HG02623 (cell line): Measurements from ENCODE around the gene LTA4H.

ENCODE experiments used
- ATAC-seq: cut with Tn5 transposase; IDR thresholded peaks from one replicate; pipeline ENCODE4 v1.9.1; 2021; ENCODE audit warnings: moderate library complexity; ENCODE audit not compliant: unreplicated experiment

LTA4H gene

DNA sequence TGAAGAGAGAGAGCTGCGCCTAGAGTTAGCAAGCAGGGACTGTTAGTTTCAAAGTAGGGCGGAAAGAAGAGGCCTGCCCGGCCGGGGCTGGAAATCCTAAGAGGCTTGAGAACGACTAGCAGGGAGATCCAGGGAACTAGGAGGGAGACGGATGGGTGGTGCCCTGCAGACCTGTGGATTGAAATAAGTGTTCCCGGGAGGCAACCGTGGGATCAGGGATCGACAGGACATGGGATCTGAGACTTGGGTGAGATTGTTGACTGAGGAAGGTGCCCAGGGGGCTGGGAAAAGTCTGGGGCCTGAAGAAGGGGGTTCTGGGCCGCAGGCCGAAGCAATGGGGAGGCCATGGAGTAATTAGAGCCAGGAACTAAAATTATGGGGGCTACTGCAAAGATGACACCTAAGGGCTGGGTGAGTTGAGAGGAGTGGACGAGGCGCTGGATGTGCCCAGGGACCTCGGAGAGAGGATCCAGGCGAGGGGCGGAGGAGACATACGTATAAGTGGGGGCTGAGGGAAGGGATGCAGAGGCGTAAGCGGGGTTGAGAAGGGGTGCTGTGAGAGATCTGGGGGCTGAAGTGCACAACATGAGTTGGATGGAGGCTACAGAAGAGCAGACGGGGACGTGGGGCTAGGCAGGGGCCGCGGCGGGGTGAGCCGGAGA, 635 bp downstream of the LTA4H start:
- peak; percentile 9 for ATAC-seq

DNA sequence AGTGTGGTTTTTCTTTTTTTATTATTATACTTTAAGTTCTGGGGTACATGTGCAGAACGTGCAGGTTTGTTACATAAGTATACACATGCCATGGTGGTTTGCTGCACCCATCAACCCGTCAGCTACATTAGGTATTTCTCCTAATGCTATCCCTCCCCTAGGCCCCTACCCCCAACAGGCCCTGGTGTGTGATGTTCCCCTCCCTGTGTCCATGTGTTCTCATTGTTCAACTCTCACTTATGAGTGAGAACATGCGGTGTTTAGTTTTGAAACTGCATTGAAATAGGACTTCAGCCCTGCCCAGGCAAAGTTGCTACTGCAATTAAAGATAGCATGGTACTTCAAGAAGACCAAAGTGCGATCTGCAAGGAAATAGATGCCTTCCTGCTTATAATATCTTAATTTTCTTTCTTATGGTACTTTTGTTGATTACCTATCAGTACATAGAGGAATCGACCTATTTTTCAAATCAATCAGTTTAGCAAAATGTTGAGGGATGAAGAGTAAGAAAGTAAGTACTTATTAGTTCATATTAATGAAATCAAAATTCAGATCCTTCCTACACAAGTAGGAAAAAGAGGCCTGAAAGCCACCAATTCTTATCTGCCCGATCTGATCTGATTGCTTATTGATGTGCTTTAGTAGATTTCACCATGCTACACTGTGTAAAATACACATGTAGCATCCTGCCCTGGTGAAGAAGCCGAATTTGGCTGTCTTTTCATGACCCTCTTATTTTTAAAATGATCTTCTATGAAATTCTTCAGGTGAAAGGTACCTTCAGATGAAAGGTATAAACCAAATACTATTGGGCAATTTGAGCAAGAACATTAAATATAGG, 1.6 kb downstream of the LTA4H start:
- ATAC-seq, result no peak

DNA sequence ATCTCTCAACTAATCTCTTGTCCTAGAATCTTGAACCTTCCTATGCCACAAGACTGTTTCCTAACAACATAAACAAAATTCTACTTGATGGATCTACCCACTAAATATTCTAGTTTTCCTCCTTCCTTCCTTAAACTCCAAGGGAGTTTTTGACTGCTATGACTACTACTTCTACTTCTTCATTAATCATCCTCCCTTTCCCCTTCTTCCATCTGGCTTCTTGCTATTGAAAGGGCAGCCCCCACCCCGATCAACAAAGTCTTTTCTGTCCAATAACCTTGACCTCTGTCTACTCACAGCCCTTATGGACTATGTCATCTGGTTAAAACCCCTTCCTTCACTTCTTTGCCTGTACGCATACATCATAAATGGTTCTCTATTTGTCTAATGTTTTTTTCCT, 5.6 kb downstream of the LTA4H start:
- ATAC-seq, result no peak

DNA sequence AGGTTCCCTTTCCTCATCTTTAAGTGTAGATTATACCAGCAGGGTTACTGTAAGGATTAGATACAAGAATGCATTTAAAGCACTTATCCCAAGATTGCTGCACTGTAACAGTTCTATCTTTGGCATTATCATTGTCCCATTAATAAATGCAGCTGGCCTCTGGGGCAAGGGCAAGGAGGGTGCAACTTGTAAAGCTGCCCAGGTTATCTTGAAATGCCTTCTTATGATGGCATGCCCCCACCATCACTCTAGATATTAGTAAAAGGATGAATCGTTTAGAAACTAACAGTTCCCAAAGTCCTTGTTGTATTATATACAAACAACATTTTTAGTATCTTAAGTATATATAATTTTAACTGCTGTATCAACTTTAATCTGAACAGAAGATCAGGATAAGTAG, 6.8 kb downstream of the LTA4H start:
- no peak for ATAC-seq

DNA sequence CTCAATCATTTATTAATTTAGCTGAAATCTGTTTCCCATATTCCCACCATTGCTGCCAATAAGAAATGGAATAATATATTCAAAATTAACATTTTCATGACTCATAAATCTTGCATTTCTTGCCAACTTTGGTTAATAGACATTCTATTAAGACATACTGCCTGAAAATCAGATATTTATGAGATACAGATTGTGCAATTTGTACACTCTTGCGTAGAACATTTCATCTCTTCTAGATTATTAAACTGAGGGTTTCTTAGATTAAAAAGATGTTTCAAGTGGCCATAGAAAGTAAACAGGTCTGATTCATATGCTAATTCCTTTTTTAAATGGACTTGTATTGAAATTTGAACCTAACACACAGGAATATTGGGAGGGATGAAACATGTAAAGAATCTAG, 9.1 kb downstream of the LTA4H start:
- no peak for ATAC-seq

DNA sequence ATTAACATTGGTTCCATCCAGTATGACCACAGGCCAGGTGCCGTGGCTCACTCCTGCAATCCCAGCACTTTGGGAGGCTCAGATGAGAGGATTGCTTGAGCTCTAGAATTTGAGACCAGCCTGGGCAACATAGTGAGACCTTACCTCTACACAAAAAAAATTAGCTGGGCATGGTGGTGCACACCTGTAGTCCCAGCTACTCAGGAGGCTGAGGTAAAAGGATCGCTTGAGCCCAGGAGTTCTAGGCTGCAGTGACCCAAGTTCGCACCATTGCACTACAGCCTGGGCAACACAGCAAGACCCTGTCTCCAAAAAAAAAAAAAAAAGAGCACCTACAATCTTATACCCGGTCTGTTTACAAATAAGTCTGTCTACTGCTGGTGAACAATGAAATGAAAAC, 9.9 kb downstream of the LTA4H start:
- no peak for ATAC-seq

DNA sequence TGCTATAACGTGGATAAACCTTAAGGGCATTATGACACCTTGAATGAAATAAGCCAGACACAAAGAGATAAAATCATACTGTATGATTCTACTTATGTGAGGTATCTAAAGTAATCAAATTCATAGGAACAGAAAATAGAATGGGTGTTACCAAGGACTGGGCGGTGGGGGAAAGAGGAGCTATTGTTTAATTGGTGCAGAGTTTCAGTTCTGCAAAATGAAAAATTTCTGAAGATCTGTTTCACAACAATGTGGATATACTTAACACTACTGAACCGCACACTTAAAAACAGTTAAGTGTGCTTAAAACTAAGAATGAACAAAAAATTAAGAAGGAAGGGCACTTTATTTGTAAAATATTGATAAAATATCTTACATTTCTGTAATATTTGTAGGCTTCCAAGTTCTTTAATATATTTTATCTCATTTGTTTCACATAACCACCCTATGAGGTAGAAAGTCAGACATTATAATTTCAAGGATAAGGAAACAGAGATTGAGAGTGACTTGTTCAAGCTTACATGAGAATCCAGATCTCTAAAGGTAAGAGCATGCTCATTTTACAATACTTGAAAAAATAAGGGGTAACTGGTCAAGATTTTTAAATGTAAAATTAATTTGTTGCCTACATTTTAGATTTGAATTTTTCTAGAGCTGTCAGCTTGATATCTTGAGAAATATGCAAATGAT, 14.9 kb downstream of the LTA4H start:
- ATAC-seq, result peak; percentile 96

DNA sequence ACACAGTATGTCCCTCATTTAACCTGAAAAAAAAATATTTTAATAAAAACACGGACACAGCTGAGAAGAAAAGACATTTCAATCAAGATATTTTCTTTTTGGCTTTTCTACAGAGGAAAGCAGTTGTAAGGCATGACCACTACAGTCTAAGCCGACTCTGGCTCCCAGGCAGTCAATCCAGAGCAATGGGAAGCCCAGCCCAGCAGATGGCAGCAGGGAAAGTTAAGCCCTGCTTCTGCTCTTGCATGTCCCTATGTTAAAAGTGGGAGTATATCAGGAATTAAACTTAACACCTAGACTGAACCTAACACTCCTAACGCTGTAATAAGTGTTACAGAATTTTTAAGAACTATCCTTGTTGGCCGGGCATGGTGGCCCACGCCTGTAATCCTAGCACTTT, 19.7 kb downstream of the LTA4H start:
- no peak for ATAC-seq

DNA sequence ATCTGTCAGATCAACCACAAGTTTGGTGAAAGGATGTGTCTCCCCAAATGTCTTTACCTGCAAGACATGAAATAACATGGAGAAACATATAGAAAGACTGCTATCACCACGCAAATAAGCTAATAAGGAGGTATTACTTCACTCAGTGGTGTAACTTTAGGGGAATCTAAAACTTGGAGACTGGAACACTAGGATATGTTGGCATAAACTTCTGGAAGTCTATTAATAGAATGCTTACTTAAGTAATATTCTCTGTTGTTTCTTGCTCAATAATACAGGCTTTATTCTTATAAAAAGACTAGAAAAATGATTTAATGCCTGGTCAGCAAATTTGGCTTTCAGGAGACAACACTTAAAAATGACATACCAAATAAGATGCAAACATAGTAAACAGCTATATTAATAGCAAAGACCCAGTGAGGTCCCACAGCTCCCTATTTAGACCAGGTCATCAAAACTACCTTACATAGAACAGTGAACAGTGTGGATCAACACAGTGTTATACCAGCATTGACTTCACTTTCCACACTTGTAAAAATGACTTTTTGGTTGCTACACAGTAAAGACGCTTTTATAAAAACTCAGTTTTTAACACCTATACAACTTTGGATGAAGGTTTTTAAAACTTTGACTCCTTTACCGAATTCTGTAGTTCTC, 20.3 kb downstream of the LTA4H start:
- ATAC-seq, result no peak

DNA sequence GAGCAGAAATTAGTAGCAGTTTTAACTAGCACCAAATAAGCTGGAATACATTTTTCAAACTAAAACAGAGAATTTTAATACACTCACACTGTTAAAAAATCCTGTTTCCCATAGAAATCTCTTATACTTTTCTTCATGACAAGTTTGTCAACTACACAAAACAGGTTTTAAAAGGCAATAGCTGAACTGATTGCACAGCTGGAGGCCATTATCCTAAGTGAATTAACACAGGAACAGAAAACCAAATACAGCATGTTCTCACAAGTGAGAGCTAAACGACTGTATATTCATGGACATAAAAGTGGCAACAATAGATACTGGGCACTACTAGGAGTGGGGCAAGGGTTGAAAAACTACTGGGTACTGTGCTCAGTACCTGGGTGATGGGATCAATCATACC, 27.7 kb downstream of the LTA4H start:
- no peak for ATAC-seq

DNA sequence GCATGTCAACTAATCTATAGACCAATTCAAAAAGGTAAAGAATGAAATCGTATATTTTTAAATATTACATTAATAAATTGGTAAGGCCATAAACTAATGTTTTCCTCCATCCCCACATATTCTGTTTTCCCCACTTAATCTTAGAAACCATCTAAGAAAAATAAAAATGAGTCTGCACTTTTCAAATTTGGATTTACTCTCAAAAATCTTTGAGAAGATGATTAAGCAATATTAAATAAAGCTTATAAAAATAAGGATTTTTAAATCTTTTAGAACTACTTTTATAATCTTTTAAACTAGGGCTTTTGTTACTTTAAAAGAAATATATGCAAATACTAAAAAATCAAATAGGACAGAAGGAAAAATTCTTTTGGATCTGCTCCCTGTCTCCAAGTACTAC, 28.7 kb downstream of the LTA4H start:
- ATAC-seq, result no peak

DNA sequence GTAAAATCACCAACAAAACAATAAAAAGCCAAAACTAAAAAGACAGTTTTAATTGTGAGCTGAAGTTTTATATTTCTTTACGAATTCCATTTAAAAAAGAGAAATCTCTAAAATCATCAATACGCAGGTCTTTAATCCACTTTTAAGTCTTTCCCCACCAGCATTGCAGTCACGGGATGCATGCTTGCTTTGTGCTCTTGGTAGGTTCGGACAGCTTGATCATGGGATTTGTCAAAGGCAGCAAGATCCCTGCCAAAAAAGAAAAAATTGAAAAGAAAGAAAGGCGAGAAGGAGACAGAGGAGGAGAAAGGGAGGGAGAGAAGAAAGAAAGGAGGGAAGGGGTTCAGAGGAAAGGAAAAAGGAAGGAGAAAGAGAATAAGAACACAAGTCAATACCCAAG, 34.5 kb downstream of the LTA4H start:
- no peak for ATAC-seq

DNA sequence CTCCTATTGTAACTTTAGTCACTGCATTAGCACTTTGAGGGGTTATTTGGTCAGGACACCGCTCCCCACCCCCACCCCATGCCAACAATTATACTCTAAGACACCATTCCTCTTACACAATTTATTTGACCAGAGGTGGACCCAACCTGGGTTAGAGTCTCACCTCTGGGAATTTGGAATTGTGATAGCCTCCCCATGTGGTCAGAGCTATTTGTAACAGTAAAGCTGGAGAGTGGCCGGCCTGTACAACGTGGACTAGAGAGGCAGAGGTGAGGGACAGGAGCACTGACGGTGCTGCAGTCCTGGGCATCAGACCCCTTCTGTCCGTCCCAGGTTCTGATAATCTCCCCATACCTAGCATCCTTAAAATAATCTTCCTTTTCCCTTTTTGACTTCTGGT, 35.9 kb downstream of the LTA4H start:
- ATAC-seq, result no peak

DNA sequence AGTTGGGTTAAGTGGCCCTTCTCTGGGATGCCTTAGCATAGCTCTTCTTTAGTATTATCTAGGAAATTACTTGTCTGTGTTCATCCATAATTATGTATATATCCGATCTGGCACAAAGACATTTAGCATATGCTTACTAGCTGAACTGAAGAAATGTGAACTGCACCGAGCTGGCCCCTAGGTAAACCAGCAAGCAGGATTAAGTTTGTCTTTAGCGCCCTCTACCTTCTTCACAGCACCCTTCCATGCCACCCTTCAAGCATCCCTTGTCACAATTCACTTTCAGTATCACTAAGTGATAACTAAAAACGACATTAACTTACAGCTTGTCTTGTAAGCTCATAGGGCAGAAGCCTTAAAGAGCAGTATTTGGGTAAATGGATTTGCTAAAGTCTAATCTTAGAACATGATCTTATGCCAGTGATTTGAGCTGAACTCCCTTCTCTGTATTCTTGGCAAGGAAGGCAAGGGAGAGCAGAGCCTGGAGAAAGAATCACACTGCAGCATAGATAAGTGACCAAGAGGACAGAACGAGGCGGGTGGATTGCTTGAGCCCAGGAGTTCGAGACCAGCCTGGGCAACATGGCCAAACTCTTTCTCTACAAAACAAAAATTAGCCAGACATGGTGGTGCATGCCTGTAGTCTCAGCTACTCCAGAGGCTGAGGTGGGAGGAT, 36.6 kb downstream of the LTA4H start:
- peak; percentile 92 for ATAC-seq

DNA sequence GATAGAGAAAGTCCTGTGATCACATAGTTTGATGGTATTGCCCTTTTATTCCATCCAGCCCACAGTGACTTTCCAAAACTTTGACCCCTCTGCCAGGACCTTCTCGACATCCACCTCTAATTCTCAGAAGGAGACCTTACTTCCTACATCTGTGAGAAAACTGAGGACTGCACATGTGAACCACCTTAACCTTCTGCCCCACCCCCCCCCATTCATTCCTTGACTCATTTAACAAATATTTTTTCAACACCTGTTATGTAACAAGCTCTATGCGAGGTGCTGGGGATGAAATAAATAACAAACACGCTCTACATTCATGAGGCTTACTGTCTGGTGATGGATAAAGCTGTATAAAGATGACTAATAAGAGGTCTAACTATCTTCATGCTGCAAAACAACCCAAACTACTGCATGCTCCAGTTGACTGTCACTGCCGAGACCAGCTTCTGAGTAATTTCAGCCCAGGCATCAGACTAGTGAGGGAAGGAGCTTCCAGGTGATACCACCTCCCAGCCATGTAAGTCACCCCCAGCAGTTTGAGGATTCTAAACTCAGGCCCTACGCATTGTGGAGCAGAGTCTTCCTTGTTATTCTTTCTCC, 37.4 kb downstream of the LTA4H start:
- ATAC-seq, result no peak

DNA sequence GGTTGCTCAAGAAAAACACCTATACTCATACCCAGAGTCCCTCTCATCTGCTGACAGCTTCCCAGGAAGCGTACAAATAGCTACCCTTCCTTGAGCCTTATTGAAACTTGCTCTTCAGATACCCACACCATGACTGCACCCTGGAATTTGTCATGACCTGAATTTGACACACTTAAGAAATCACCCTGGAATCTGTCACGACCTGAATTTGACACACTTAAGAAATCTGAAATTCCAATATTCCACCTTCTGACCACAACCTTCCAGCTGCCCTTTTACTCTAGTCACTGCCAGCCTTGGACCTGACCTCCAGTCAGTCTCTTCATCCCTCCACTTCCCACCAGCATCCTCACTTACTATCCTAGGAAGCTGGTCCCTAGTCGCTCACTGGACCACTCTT, 38.1 kb downstream of the LTA4H start:
- no peak for ATAC-seq

DNA sequence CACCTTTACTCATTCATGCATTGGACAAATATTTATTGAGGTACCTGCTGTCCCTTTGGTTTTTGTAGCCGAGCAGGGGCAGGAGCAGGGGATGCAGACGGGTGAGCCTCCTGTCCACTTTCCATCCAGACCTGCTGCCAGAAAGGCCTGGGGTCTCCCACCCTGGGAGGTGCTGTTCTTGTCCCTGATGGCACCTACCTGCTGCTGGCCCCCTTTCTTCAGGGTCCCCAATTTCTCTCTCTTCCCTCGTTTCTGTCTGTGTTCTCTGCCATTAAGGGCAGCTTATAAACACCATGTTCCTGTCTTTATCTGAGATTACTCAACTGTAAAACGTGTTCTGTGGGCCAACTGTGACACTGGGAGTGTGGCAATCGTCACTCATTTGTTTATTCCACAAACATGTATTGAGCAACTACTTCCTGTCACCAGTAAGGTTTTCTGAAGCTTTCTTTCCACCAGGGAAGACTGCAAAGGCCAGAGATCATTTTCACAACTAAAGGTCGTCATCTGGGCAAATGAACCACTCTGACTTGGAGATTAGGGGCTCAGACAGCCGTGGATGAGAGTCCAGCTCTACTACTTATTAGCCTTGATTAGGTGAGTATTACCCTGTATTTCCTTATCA, 39.2 kb downstream of the LTA4H start, which contains the start of gene HAL:
HAL (minus strand) TSS at position 311 of the 625 bp plus-strand sequence. CDS start 434 bp downstream, outside the sequence.
- ATAC-seq, result no peak

DNA sequence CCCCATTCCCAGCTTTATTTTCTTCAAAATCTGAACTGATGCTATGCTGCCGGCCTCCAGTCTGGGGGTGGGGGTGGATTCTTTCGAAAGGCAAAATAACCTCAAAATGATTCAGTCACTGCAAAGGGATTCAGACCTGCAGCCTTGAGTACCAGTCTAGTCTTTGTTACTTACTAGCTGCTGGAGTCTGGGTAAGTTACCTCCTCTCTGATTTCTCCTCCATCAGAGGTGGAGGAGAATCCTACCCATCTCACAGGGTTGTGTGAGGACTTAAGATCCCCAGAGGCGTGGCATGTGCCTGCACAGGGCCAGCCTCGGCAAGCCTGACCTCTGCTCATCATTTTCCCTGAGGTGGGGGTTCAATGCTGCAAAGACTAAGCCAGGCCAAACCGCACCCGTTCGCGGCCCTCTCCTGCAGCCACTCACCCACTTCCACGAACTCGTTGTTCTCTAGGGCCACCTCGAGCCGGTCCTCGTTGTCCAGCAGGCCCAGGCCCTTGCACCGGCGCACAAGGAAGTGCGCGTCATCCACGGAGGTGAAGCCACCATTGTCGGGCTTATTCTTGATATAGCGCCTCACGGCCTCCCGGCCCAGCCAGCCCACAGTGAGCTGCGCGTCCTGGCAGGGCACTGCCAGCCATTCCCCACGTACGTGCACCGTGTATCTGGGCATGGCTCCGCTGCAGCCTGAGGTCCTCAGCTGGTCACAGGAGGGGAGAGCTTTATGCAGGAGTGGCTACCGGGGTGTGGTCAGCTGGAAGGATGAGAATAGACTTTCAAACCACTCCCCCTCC, 40.0 kb downstream of the LTA4H start:
- ATAC-seq, result no peak

DNA sequence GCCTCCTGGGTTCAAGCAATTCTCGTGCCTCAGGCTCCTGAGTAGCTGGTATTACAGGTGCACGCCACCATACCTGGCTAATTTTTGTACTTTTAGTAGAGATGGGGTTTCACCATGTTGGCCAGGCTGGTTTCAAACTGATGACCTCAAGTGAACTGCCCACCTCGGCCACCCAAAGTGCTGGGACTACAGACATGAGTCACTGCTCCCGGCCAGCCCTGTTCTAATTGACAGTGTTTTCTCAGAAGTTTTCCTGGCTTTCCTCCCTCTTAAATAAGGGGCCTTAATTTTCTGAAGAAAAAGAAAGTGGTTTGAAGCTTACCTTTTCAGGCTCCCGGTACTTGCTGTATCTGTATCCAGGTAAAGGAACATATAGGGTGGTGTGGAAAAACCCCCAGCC, 40.9 kb downstream of the LTA4H start:
- ATAC-seq, result no peak
